HG02642 (cell line): ENCODE measurements around the gene INPP5K.
A peak's percentile ranks its signal among the peaks of the same experiment; 100 is the strongest.

Experiments used
- ATAC-seq: cut with Tn5 transposase; IDR thresholded peaks from one replicate; pipeline ENCODE4 v1.9.1; 2021; ENCODE audit warnings: mild to moderate bottlenecking; ENCODE audit not compliant: unreplicated experiment, poor library complexity

INPP5K gene

GRCh38 chr17:1487939-1488825 lies 28.2 kb downstream of the INPP5K start:
- ATAC-seq = peak; percentile 33

GRCh38 chr17:1486802-1487695 lies 29.4 kb downstream of the INPP5K start:
- ATAC-seq = no peak

GRCh38 chr17:1485423-1486376 lies 30.7 kb downstream of the INPP5K start:
- ATAC-seq = peak; percentile 33

DNA sequence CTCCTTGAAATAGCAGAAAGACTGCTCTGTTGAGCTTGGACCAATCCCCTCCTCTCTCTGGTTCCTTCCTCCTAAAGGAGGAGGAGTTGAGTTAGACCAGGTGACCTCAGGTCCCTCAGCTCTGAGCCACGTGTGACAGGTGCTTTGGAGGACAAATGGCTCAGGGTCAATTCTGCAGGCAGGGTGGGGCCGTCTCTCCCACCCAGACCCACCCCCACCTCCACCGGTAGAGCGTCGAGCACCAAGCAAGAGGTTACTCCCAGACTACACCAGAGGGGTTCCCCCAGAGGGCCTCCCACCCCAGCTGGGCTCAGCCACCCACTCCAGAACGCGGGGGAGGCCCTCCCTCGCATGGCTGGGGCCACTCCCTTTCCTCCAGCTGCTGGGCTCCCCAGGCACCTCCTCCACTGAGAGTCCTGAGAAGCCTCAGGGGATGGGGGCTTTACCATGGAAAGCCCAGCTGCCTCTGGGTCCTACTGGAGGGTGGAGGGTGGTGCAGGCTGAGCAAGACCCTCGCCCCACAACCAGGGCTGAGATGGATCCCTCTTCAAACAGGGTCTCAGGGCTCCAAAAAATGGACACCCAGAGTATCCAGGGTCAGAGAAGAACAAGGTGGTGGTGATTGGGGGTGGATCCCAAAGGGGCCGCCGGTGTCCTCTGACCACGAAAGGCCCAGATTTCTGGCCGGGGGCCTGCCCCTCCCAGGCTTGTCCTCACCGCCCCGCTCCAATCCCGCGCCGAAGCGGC lies 31.6 kb downstream of the INPP5K start:
- ATAC-seq = peak; percentile 33

GRCh38 chr17:1484060-1484535 lies 32.3 kb downstream of the INPP5K start:
- no peak for ATAC-seq

- no peak for ATAC-seq
Measured at GRCh38 chr17:1482680-1483079, 33.7 kb downstream of the INPP5K start.

DNA sequence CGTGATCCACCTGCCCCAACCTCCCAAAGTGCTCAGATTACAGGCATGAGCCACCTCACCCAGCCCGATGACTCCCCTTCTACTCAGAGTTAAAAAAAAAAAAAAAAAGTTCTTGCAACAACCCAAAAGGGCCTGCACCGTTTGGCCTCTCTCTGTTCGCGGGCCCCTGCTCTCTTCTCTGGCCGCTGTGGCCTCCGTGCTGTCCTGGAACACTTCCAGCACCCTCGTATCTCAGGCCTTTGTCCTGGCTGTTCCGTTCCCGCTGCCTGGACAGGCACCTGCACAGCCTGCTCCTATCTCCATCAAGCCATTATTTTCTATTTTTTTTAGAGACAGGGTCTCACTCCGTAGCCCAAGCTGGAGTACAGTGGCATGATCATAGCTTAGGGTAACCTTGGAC lies 34.7 kb downstream of the INPP5K start:
- ATAC-seq = no peak

DNA sequence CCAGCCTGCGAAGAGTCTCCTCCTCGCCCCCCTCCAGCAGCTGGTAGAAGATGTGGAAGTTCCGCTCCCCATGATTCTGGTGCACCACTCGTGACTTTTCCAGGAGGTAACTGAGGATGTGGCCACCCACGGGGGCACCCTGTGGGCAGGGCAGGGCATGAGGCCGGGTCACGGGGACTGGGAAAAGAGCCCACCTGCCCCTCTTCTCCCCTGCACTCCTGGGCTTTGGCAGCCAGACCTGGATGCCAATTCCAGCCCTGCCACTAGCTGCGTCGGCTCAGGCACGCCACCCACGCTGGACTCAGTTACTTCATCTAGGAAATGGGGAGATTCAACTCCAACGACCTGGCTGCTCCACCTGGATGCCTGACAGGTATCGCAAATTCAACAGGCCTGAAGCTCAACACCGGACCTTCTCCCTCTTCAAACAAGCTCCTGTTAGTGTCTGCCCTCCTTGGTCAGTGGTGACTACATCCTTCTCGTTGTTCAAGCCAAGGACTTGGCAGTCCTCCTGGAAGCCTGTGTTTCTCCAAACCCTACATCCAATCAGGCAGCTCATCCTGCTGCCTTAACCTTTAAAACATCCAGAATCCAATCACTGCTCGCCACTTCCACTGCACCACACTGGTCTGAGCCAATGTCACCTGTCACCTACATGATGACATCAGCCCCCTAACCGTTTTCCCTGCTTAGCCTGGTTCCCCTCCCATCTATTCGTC lies 35.5 kb downstream of the INPP5K start:
- no peak for ATAC-seq

DNA sequence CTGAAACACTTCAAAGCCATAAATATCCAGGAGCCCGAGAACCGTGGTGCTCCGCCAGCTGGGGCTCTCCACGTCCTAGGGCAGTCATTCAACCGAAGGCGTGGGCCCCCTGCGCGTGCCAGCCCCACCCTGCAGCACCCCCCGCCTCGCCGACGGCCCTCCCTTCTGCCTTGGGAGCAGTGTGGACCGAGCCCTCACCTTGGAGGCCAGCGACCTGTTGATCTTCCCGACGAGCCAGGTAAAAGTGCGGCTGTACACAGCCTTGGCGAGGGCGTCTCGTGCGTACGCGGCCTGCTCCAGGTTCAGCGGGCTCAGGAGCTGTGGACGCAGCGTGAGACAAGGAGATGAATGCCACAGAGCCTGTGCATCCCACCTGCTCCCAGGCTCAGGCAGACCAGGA lies 38.0 kb downstream of the INPP5K start:
- no peak for ATAC-seq

DNA sequence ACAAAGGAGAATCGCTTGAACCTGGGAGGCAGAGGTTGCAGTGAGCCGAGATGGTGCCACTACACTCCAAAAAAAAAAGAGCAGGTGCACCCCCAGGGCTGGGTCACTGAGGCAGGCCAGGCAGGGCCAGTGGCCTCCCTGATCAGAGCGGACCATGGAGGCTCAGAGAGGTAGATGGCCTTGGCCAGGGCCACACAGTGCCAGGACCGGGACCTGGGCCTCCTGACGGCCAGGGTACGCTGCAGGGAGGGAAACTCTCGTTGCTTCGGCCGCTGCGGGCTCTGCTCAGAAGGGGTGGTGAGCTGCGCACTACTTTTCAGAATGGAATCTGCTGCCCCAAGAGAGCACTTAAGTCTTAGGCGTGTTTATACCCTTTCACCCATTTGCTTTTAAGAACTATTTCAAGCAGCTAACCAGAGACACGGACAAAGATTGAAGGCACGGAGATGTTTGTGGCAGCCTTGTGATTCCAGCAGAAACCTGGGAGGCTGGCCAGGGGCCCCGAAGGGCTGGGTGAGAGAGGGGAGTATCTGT lies 41.0 kb downstream of the INPP5K start:
- no peak for ATAC-seq

DNA sequence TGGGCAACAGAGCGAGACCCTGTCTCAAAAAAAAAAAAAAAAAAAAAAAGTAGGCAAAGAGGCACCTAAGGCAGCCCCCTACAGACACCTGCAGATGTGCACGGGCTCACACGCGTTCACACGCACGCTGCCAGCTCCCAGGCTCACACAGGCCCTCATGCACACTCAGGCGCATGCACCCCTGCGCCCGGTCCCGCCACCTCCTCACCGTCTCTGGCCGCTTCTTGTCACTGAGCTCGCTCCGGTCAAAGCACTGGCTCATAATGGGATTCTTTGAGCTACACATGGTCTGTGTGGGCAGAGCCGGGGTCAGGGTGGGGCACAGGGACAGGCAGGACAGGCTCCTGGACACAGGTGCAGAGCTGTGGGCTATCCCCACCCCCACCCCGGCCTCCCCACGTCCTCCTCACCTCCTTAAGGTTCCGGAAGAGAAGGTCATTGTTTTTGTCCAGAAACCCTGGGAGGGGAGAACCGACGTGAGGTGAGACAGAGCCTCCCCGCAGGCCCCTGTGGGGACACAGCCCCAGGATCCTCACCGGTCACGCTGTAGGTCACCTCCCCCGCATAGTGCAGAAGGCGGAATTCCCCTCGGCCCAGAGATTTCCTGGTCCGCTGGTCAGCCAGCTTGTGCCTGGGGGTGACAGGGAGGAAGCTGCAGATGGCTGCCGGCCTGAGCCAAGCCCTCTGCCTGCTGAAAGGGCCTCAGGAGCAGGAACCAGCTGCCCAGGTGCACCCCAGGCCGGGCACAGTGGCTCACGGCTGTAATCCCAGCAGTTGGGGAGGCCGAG lies 41.8 kb downstream of the INPP5K start:
- ATAC-seq = peak; percentile 61

DNA sequence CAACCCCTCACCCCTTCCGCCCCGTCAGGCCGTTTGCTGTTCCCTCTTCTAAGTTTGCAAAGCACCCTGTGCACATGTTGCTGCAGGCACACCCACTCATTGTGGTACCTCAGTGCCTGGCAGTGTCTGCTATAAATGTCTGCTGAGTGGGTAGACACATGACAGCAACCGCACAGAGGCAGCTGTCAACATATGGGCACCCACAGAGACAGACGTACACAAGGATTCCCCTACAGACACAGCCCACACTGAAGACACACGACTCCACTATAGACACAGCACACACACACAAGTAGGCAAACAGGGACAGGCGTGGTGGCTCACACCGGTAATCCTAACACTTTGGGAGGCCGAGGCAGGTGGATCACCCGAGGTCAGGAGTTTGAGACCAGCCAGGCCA lies 42.6 kb downstream of the INPP5K start:
- ATAC-seq = no peak

DNA sequence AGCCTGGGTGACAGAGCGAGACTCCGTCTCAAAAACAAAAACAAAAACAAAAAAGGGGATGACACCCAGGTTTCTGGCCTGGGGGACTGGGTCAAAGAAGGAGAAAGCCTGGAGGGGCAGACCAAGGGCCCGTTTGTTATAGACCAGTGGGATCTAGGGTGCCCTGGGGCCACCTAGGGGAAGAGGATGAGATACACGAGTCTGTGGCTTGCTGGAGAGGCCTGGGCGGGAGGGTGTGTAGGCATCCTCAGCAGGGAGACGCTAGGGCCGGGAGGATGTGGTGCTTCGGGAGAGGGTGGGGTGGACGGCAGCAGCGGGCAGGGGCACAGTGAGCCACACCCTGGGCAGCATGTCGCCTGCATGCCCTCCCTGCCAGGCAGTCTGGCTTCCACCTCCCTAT lies 43.2 kb downstream of the INPP5K start:
- ATAC-seq = no peak

DNA sequence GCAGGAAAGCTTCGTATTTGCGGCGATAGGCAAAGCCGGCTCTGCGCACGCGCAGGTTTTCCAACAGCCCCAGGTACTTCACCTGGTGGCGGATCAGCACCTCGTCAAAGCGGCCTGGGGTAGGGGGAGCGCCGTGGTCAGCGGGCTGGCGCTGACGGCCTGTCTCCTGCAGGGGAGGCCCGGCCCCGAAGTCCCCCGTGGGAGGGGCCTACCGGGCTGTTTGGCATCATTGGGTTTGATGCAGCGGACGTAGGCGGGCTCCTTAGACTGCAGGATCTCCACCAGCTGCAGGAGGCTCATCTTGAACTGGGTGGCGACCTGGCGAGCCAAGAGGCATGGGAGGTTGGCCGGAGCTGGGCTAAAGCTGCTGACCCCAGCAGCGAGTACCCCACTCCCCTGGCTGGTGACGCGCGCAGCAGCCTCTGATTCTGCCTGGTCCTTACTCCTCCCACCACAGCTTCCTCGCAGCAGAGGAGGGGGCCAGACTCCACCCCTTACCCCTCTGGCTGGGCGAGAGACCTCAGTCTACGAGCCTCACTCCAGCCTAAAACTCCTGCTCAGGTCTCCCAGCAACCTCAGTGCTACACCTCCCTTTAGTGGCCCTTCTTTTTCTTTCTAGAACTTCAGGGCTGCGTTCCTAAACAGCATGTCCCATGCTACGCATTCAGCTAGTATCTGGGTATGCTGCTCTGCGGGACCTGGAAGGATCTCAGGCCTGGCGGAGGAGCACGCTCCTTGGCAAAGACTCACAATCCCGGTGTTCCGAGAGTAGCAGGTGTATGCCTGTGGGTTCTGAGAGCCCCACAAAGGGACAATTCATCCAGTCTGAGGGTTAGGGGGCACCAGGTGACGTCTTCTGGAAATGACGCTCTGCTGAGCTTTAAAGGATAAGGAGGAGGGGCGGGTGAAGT lies 44.2 kb downstream of the INPP5K start:
- no peak for ATAC-seq

GRCh38 chr17:1471490-1471889 lies 44.9 kb downstream of the INPP5K start:
- no peak for ATAC-seq

DNA sequence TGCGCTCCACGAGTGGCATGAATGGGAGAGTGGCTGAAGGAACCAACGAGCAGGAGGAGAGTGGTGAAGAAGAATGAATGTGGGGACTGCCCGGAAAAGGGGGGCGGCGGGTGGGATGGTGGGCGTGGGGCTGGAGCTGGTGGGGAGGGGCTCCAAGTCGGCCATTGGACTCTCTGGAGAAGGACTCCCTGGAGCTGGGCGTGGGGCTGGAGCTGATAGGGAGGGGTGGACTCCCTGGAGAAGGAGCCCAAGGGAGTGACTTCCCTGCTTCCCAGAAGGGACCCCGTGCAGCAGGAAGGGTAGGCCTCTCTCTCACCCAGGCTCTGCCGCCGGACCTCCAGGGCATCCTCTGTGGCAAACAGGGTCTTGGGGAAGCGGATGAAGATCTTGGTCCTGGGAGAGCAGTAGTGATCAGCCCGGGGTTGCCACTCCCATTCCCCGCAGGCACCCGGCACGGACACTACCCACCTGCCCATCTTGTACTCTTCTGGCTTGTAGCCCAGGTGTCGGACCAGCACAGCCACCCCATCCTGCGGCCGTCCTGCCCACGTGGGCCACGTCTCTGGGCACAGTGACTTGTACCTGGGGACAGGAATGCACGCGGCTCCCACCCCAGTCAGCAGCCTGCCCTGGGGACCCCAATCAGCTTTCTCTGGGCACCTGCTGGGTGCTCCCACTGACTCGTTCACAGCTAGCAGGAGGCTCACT lies 45.5 kb downstream of the INPP5K start:
- no peak for ATAC-seq
